K562 (cell line): Measurements from ENCODE around the gene RREB1. TPM values are rescaled to one million over a fixed set of nuclear protein-coding genes. Genes with fewer than 3 reads are reported as not detected.

Source experiments
- ATF3 ChIP-seq, 2 experiments: fragments of 450-650 bp in 1 of 2; sonication (generic) in 1 of 2; formaldehyde crosslinking in 1 of 2; IDR thresholded peaks in 1 of 2; conservative IDR thresholded peaks in 1 of 2; 2 replicates each; pipeline versions ENCODE4 v1.6.1 to v1.8.1; 2016 to 2023; ENCODE audit warnings: mild to moderate bottlenecking in 2 of 2, moderate library complexity in 2 of 2, inconsistent platforms in 1 of 2, missing genetic modification reagents in 1 of 2
- BCOR ChIP-seq: fragments of 450-650 bp; IDR thresholded peaks from 2 replicates; pipeline ENCODE4 v1.6.1; 2016
- BDP1 ChIP-seq: IDR thresholded peaks from 3 replicates; pipeline ENCODE4 v1.6.1; 2011; ENCODE audit not compliant: insufficient read length, insufficient read depth
- BMI1 ChIP-seq: fragments of 150-350 bp; IDR thresholded peaks from 2 replicates; pipeline ENCODE4 v1.6.1; 2014; ENCODE audit warnings: low read length
- E2F3 ChIP-seq: fragments of 250-450 bp; sonication (Bioruptor Pico); IDR thresholded peaks from 2 replicates; pipeline ENCODE4 v1.4.0; 2020; ENCODE audit warnings: mild to moderate bottlenecking
- KDM4B ChIP-seq, 2 experiments: fragments of 450-650 bp in 1 of 2; sonication (generic) in 1 of 2; IDR thresholded peaks; 2 replicates each; pipeline ENCODE4 v1.6.1; 2016 to 2017; ENCODE audit warnings: borderline replicate concordance in 2 of 2, antibody characterized with exemption in 1 of 2, low read depth in 1 of 2, mild to moderate bottlenecking in 1 of 2
- NEUROD1 ChIP-seq: fragments of 150-350 bp; IDR thresholded peaks from 2 replicates; pipeline ENCODE4 v1.6.1; 2014; ENCODE audit warnings: borderline replicate concordance, low read length, low read depth; ENCODE audit not compliant: partially characterized antibody
- NONO ChIP-seq, 2 experiments: fragments of 200-400 bp in 1 of 2; fragments of 450-650 bp in 1 of 2; formaldehyde crosslinking in 1 of 2; IDR thresholded peaks; 2 replicates each; pipeline ENCODE4 v1.6.1; 2017; ENCODE audit warnings: low read depth in 2 of 2, mild to moderate bottlenecking in 2 of 2, moderate library complexity in 2 of 2, low read length in 1 of 2
- RAD51 ChIP-seq: fragments of 450-650 bp; IDR thresholded peaks from 2 replicates; pipeline ENCODE4 v1.7.1; 2016; ENCODE audit warnings: low read depth, mild to moderate bottlenecking, borderline replicate concordance
- RUNX1 ChIP-seq: sonication (generic); IDR thresholded peaks from 2 replicates; pipeline ENCODE4 v1.6.1; 2016; ENCODE audit warnings: antibody characterized with exemption, low read depth
- SIN3B ChIP-seq: fragments of 450-650 bp; IDR thresholded peaks from 2 replicates; pipeline ENCODE4 v1.6.1; 2017; ENCODE audit warnings: low read depth, mild to moderate bottlenecking, moderate library complexity
- SMARCB1 ChIP-seq: IDR thresholded peaks from 2 replicates; pipeline ENCODE4 v1.6.1; 2011; ENCODE audit warnings: improper control_type of control experiment, low read depth; ENCODE audit not compliant: insufficient read length
- STAG1 ChIP-seq: sonication (generic); formaldehyde crosslinking; IDR thresholded peaks from 2 replicates; pipeline ENCODE4 v1.5.0; 2020; ENCODE audit warnings: missing genetic modification reagents, borderline replicate concordance
- TBL1XR1 ChIP-seq, 2 experiments: IDR thresholded peaks; 2 replicates each; pipeline ENCODE4 v1.6.1; 2012; ENCODE audit warnings: improper control_type of control experiment in 2 of 2, low read length in 2 of 2, mild to moderate bottlenecking in 1 of 2
- TFE3 ChIP-seq: fragments of 450-650 bp; formaldehyde crosslinking; IDR thresholded peaks from 2 replicates; pipeline ENCODE4 v1.4.0; 2020; ENCODE audit warnings: mild to moderate bottlenecking, mixed read lengths
- THRA ChIP-seq: fragments of 450-650 bp; IDR thresholded peaks from 2 replicates; pipeline ENCODE4 v1.6.1; 2017; ENCODE audit warnings: mild to moderate bottlenecking, moderate library complexity
- TSC22D4 ChIP-seq: fragments of 450-650 bp; IDR thresholded peaks from 2 replicates; pipeline ENCODE4 v1.6.1; 2016; ENCODE audit warnings: missing genetic modification characterization, missing biosample characterization, control low read depth
- WHSC1 ChIP-seq: IDR thresholded peaks from one replicate; pipeline ENCODE4 v1.6.1; 2012; ENCODE audit warnings: low read length, control low read depth, inconsistent platforms
- XRCC3 ChIP-seq: fragments of 450-650 bp; IDR thresholded peaks from 2 replicates; pipeline ENCODE4 v1.6.1; 2017; ENCODE audit warnings: mild to moderate bottlenecking, moderate library complexity
- ZBTB11 ChIP-seq, 3 experiments: fragments of 200-800 bp in 1 of 3; fragments of 250-450 bp in 1 of 3; fragments of 450-650 bp in 1 of 3; sonication (Bioruptor Pico) in 1 of 3; sonication (Bioruptor generic) in 1 of 3; formaldehyde crosslinking in 1 of 3; IDR thresholded peaks; 2 replicates each; pipeline versions ENCODE4 v1.6.1 to v1.8.0; 2016 to 2022; ENCODE audit warnings: mild to moderate bottlenecking in 2 of 3, missing genetic modification characterization in 2 of 3, missing compliant biosample characterization in 1 of 3, moderate library complexity in 1 of 3
- ZEB2 ChIP-seq: fragments of 450-650 bp; IDR thresholded peaks from 2 replicates; pipeline ENCODE4 v1.6.1; 2016
- polyA plus RNA-seq, 8 experiments: library from polyadenylated mRNA; depleted of rRNA in 4 of 8; stranded (reverse) in 5 of 8; unstranded in 3 of 8; fragments of >200 nt; fragmentation: Nextera tagmentation in 2 of 8; fragmentation: Illumina TruSeq in 1 of 8; extraction: Ambion mirVana in 2 of 8; extraction: Trizol in 1 of 8; gene quantifications; 2 replicates each; pipeline versions ENCODE4 v1.2.1 to v1.2.3, GENCODE V29; 2011 to 2014; ENCODE audit warnings: inconsistent platforms in 1 of 8, missing spikeins in 1 of 8
- total RNA-seq, 7 experiments: library from RNA; depleted of rRNA in 6 of 7; stranded (reverse); fragments of >200 nt in 6 of 7; fragmentation: Illumina TruSeq in 2 of 7; extraction: Trizol in 2 of 7; gene quantifications; 2 replicates each; pipeline versions ENCODE4 v1.2.1 to v1.2.3, GENCODE V29; 2011 to 2021; ENCODE audit warnings: low replicate concordance in 1 of 7

The RREB1 gene
- total and polyA plus RNA-seq, 9 of the 15 experiments (the other 6 are each of a cell fraction or from before 2014, with no cell fraction given), result 3.3 to 64.2 (median 19.3) TPM

- no peak for TF ChIP-seq ZBTB11 (CRISPR knock-in tag; IDR thresholded peaks at IDR 0.05)
- no peak for TF ChIP-seq WHSC1
- no peak for TF ChIP-seq NEUROD1
- no peak for TF ChIP-seq TSC22D4 (tag)
- no peak for TF ChIP-seq XRCC3
- TF ChIP-seq THRA, result no peak
- TF ChIP-seq TFE3, result no peak
- TF ChIP-seq KDM4B (IDR thresholded peaks at IDR 0.05; ENCODE audit: borderline replicate concordance in 2 of 2, low read depth in 1 of 2), result no peak
- TF ChIP-seq STAG1, result peak; percentile 70; the same call in 1 of the 2 replicates
- TF ChIP-seq ZEB2, result no peak
- peak; percentile 59; the same call in 1 of the 2 replicates for TF ChIP-seq RAD51
- no peak for TF ChIP-seq E2F3
- TF ChIP-seq ATF3 (IDR thresholded peaks at IDR 0.05), result no peak
- no peak for TF ChIP-seq ATF3 (CRISPR knock-in tag; conservative IDR thresholded peaks at IDR 0.05)
- no peak for TF ChIP-seq BCOR
- peak; percentile 24; the same call in 1 of the 2 replicates for TF ChIP-seq SIN3B
- no peak for TF ChIP-seq BMI1
- TF ChIP-seq NONO (IDR thresholded peaks at IDR 0.05; ENCODE audit: low read depth in 2 of 2, low read length in 1 of 2), result no peak
- TF ChIP-seq BDP1, result no peak
- no peak for TF ChIP-seq SMARCB1
- TF ChIP-seq RUNX1, result no peak
- TF ChIP-seq TBL1XR1 (IDR thresholded peaks at IDR 0.05; ENCODE audit: low read length in 2 of 2), result no peak
Measured at GRCh38 chr6:7238900-7239589, 131.3 kb downstream of the RREB1 start (continued).
